HepG2 (cell line): ENCODE measurements around the gene DNAJC18.

Experiments used
- EZH2 ChIP-seq: conservative IDR thresholded peaks from 2 replicates; pipeline ENCODE4 v1.6.1; 2012; ENCODE audit warnings: mild to moderate bottlenecking, low read depth, low read length, moderate library complexity
- FOXK2 ChIP-seq: fragments of 450-650 bp; IDR thresholded peaks from 2 replicates; pipeline ENCODE4 v1.6.1; 2016
- MAFG ChIP-seq: sonication (generic); formaldehyde crosslinking; IDR thresholded peaks from 2 replicates; pipeline ENCODE4 v1.5.1; 2020; ENCODE audit warnings: mild to moderate bottlenecking, missing genetic modification reagents
- MYC ChIP-seq: sonication (generic); formaldehyde crosslinking; IDR thresholded peaks from 2 replicates; pipeline ENCODE4 v1.9.0; 2021; ENCODE audit warnings: missing genetic modification reagents, borderline replicate concordance
- NBN ChIP-seq: fragments of 450-650 bp; conservative IDR thresholded peaks from 2 replicates; pipeline ENCODE4 v1.6.1; 2017
- SRSF1 ChIP-seq: fragments of 200-400 bp; formaldehyde crosslinking; optimal IDR thresholded peaks from 2 replicates; pipeline ENCODE3; 2017; ENCODE audit warnings: mild to moderate bottlenecking, low read depth, low read length, moderate library complexity
- ZBTB49 ChIP-seq: sonication (generic); formaldehyde crosslinking; IDR thresholded peaks from 2 replicates; pipeline ENCODE4 v1.4.0; 2020; ENCODE audit warnings: missing genetic modification reagents, borderline replicate concordance
- ZNF253 ChIP-seq: sonication (generic); formaldehyde crosslinking; IDR thresholded peaks from 2 replicates; pipeline ENCODE4 v1.8.0; 2022; ENCODE audit warnings: mild to moderate bottlenecking, missing genetic modification reagents, borderline replicate concordance
- ZNF768 ChIP-seq: sonication (generic); formaldehyde crosslinking; IDR thresholded peaks from 2 replicates; pipeline ENCODE4 v1.4.0; 2020; ENCODE audit warnings: missing genetic modification reagents
- ZNF773 ChIP-seq: sonication (generic); formaldehyde crosslinking; IDR thresholded peaks from 2 replicates; pipeline ENCODE4 v1.4.0; 2020; ENCODE audit warnings: missing genetic modification reagents, borderline replicate concordance
- TF ChIP-seq, protein P1 (sequence below): sonication (generic); formaldehyde crosslinking; IDR thresholded peaks from 2 replicates; pipeline ENCODE4 v1.4.0; 2020; ENCODE audit warnings: missing genetic modification reagents
- TF ChIP-seq, protein P2 (sequence below): sonication (generic); formaldehyde crosslinking; IDR thresholded peaks from 2 replicates; pipeline ENCODE4 v1.4.0; 2020; ENCODE audit warnings: missing genetic modification reagents
- TF ChIP-seq, protein P3 (sequence below): sonication (generic); formaldehyde crosslinking; IDR thresholded peaks from 2 replicates; pipeline ENCODE4 v1.4.0; 2020; ENCODE audit warnings: missing genetic modification reagents, mild to moderate bottlenecking, borderline replicate concordance

GRCh38 chr5:139379626-139380449 lies 59.5 kb downstream of the DNAJC18 start:
- TF ChIP-seq FOXK2: no peak
- no peak for TF ChIP-seq ZBTB49 (CRISPR knock-in tag)
- no peak for TF ChIP-seq MYC (CRISPR knock-in tag)
- TF ChIP-seq, protein P1, sequence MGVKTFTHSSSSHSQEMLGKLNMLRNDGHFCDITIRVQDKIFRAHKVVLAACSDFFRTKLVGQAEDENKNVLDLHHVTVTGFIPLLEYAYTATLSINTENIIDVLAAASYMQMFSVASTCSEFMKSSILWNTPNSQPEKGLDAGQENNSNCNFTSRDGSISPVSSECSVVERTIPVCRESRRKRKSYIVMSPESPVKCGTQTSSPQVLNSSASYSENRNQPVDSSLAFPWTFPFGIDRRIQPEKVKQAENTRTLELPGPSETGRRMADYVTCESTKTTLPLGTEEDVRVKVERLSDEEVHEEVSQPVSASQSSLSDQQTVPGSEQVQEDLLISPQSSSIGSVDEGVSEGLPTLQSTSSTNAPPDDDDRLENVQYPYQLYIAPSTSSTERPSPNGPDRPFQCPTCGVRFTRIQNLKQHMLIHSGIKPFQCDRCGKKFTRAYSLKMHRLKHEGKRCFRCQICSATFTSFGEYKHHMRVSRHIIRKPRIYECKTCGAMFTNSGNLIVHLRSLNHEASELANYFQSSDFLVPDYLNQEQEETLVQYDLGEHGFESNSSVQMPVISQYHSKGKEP: no peak
- no peak for TF ChIP-seq ZNF773 (CRISPR knock-in tag)
- TF ChIP-seq MAFG (CRISPR knock-in tag): no peak
- TF ChIP-seq, protein P2, sequence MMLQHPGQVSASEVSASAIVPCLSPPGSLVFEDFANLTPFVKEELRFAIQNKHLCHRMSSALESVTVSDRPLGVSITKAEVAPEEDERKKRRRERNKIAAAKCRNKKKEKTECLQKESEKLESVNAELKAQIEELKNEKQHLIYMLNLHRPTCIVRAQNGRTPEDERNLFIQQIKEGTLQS (CRISPR knock-in tag): no peak
- no peak for TF ChIP-seq SRSF1
- TF ChIP-seq EZH2: no peak
- TF ChIP-seq ZNF253 (CRISPR knock-in tag): no peak
- no peak for TF ChIP-seq NBN
- no peak for TF ChIP-seq ZNF768 (CRISPR knock-in tag)
- TF ChIP-seq, protein P3, sequence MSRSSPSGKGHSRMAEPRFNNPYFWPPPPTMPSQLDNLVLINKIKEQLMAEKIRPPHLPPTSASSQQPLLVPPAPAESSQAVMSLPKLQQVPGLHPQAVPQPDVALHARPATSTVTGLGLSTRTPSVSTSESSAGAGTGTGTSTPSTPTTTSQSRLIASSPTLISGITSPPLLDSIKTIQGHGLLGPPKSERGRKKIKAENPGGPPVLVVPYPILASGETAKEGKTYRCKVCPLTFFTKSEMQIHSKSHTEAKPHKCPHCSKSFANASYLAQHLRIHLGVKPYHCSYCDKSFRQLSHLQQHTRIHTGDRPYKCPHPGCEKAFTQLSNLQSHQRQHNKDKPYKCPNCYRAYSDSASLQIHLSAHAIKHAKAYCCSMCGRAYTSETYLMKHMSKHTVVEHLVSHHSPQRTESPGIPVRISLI (CRISPR knock-in tag): no peak
